ENCODE data around the gene NEBL. TPM values are rescaled to one million over a fixed set of nuclear protein-coding genes. Genes with fewer than 3 reads are reported as not detected.

Gene NEBL
- total and polyA plus RNA-seq, 8 donors = 4.1 to 18.7 (median 15.1) TPM

DNA sequence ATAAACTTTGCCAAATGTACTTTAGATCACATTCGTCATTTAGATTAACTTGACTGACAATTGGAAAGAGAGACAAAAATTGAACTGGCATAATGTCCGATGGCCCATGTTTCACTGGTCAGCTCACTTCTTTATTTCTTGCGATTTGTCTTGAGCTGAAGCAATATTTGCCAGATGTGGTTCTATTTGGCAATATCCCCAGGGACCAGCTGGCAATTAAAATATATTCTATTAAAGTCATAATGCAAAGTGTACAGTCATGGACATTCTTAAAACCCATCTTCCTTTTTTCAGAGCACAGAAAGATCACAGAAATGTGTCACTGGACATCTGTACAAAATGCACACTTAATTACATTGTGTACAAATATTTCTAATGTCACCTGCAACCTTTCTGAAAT lies 26.3 kb downstream of the NEBL start:
- TF ChIP-seq, protein P1, sequence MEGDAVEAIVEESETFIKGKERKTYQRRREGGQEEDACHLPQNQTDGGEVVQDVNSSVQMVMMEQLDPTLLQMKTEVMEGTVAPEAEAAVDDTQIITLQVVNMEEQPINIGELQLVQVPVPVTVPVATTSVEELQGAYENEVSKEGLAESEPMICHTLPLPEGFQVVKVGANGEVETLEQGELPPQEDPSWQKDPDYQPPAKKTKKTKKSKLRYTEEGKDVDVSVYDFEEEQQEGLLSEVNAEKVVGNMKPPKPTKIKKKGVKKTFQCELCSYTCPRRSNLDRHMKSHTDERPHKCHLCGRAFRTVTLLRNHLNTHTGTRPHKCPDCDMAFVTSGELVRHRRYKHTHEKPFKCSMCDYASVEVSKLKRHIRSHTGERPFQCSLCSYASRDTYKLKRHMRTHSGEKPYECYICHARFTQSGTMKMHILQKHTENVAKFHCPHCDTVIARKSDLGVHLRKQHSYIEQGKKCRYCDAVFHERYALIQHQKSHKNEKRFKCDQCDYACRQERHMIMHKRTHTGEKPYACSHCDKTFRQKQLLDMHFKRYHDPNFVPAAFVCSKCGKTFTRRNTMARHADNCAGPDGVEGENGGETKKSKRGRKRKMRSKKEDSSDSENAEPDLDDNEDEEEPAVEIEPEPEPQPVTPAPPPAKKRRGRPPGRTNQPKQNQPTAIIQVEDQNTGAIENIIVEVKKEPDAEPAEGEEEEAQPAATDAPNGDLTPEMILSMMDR (IDR thresholded peaks at IDR 0.05) = no peak
- Histone ChIP-seq H3K36me3 (no peaks in the 10 kb centered on the region), H3K9me3 (no peaks in the 10 kb centered on the region), H3K27ac (no peak overlapping the region), H3K27me3 (no peaks in the 10 kb centered on the region), H3K4me1 (peaks cover 6 to 12% (median 8%) of the 10 kb centered on the region in 3 donors), H3K4me3 (no peak overlapping the region)
- ATAC-seq = no peak
- WGBS, 2 donors = 38 to 42% methylated on average over 3 of the region's 3 CpGs
- intact Hi-C loops (cut with DNase I) = no loop called here
- DNase-seq = no peak
- FAIRE-seq = no peak

DNA sequence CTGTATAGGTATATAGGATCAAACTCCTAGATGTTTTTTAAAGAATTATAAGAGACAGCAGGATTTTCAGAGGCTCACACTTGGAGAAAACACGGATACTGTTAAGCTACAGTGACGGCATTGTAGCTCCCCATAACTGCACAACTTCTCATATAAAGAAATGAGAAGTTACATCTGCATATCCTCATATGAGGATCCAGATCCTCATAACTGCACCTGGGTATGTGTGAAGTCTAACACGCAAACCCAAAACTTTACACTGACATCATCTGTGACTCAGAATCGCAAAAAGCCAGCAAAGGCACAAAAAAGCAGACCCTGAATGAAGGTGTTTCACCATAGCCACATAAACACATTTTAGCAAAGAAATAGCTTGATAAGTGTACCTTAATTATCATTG lies 34.1 kb downstream of the NEBL start:
- TF ChIP-seq, protein P1 (IDR thresholded peaks at IDR 0.05) = no peak
- FAIRE-seq = no peak
- intact Hi-C loops (cut with DNase I) = no loop called here
- WGBS, 2 donors = 72 to 91% methylated on average over 4 of the region's 4 CpGs
- Histone ChIP-seq H3K36me3 (no peaks in the 10 kb centered on the region), H3K4me3 (no peak overlapping the region), H3K4me1 (no peaks in the 10 kb centered on the region), H3K9me3 (no peaks in the 10 kb centered on the region), H3K27ac (no peak overlapping the region), H3K27me3 (no peaks in the 10 kb centered on the region)
- no peak for DNase-seq
- ATAC-seq = no peak

DNA sequence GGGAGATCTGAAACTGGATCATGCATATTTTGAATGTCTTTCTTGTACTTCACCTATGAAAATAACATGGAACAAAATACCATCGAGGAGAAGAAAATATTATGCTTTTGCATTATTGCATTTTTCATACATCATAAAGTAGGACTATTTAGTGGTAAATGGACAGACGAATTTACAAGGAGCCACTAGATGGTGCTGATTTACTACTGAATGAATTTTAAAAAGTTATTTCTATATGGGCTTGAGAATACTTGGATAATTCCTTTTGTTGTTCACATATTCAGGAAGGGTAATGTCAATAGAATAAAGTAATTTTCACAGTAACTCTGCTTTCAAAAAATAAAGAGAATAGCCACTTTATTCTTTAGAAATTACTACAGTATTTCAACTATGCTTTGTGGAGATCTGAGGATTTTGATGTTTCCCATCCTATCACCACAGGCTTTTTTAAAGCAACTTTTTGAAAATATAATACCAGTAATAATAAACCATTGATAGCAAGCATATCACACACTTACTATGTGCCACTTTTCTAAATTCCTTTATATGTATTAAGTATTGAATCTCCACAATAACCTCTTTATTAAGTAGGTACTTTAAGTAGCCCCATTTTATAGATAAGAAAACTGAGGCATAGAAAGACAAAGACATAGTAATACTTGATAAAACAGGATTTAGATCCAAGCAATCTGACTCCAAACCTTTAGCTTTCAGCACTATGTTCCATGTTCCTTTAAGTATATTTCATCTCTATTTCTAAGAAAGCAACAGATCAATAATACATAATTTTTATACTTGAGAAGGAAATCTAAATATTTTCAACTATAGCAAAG lies 38.6 kb downstream of the NEBL start:
- FAIRE-seq (peak; percentile 84), ATAC-seq (peak in 3 of 4 donors; percentile 57 to 67 (median 61)), DNase-seq (no peak)
- intact Hi-C loops (cut with DNase I) = loop anchor here in 1 of 3 donors (5.0 kb wide), 1 partner anchor 414 kb away; no protein-coding TSS in a partner anchor
- Histone ChIP-seq H3K9me3 (no peaks in the 10 kb centered on the region), H3K27ac (no peak overlapping the region), H3K27me3 (no peaks in the 10 kb centered on the region), H3K4me1 (no peaks in the 10 kb centered on the region), H3K36me3 (no peaks in the 10 kb centered on the region), H3K4me3 (no peak overlapping the region)
- WGBS, 2 donors = 3 to 7% methylated on average over 2 of the region's 2 CpGs
- TF ChIP-seq, protein P1 (IDR thresholded peaks at IDR 0.05) = peak in 2 of 4 donors; percentile 32 to 54

DNA sequence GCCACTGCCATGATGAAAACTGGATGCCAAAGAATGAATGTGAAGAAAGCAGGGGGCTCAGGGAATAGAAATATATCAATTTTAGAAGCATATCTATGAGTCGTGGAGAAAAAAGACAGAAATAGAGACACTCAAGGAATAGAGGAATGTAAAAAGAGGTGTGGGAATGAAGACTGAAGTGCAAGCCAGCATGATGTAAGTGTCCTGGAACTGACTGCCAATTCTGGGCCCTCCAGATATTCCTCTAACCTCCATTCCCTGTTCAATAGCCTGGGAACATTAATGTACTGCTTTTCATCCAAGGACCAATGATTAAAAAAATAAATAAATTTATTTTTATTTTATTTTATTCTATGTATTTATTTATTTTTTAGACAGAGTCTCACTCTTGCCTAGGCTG lies 40.6 kb downstream of the NEBL start:
- no peaks in the 10 kb centered on the region for H3K9me3 ChIP-seq
- H3K27ac ChIP-seq = no peak overlapping the region
- DNase-seq = no peak
- H3K4me1 ChIP-seq = no peaks in the 10 kb centered on the region
- FAIRE-seq = no peak
- intact Hi-C loops (cut with DNase I) = loop anchor here in 1 of 3 donors (5.0 kb wide), 1 partner anchor 416 kb away; no protein-coding TSS in a partner anchor
- WGBS, 2 donors = 73 to 81% methylated on average over 1 of the region's 1 CpG
- no peaks in the 10 kb centered on the region for H3K36me3 ChIP-seq
- H3K4me3 ChIP-seq = no peak overlapping the region
- no peaks in the 10 kb centered on the region for H3K27me3 ChIP-seq
- no peak for ATAC-seq
- TF ChIP-seq, protein P1 (IDR thresholded peaks at IDR 0.05) = no peak
